ENCODE measurements around the gene ATF6B.
"Not testable (repeated sequence)": the region's sequence is repeated elsewhere in the genome, so short reads cannot be mapped to it uniquely, and the experiment has no call there.

The ATF6B gene

DNA sequence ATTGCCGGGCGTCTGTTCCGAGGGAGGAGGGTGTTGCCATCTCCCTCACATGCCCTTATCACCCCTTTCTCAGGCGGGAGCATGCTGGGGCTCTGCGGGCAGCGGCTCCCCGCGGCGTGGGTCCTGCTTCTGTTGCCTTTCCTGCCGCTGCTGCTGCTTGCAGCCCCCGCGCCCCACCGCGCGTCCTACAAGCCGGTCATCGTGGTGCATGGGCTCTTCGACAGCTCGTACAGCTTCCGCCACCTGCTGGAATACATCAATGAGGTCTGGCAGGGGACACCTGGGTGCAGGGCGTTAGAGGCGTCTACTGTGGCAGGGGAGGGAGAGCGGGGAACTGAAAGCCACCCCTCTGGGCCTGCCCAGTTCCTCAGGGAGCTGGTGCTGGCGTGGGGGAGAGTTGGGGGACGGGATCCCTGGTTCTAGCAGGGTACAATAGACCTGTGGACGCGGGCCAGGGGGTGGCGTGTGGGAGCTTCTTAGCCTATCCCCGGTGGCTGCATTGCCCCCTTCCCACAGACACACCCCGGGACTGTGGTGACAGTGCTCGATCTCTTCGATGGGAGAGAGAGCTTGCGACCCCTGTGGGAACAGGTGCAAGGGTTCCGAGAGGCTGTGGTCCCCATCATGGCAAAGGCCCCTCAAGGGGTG is 26.6 kb upstream of the ATF6B start:
- peak; percentile 73 for DNase-seq (ENCODE audit: low read depth)

DNA sequence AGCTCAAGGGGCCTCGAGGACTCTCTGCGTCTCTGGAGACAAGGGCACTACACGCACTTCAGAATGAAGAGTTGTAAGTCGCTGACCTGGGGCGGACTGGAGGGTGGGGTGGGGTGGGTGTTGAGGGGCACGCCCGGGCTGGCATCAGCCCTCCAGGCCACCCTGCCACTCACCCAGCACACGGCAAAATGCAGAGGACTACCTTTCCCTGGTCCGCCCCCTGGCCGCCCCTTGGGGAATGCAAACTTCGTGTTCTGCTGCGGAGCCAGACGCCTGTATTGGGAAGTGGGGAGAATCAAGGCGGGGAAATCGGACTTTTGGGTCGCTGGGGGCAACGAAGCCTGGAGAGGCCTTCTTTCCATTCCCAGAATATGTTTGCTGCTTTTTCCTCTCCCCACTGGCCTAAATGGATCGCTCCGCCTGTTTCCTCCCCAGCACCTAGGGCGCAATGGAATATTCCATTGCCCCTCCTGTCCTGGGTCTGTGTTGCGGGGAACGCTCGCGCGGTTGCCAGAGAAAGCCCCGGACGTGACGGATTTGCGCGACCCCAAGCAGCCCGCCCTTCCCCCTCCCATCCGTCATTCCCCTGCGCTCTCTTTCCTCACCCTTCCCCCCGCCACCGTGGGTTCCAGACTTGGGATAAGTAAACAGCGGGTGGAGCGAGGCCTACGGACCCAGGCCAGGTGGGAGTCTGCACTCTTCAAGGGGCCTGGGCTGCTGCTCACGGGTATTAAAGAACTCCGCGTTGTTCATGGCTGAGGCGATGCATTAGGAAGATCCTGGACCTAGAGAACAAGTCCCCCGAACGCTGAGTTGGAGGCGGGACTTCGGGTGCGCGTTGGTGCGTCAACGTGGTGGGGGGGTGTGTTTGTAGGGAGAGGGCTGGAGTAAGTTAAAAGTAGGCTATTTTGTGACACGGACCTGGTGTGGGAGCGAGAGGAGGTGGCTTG is 25.8 kb upstream of the ATF6B start, which contains the start of gene PPT2:
TSS of gene PPT2 (plus strand) at position 578 of the 950 bp plus-strand sequence. CDS start 454 bp downstream, outside the sequence.
- peak; percentile 97 for DNase-seq (ENCODE audit: low read depth)

DNA sequence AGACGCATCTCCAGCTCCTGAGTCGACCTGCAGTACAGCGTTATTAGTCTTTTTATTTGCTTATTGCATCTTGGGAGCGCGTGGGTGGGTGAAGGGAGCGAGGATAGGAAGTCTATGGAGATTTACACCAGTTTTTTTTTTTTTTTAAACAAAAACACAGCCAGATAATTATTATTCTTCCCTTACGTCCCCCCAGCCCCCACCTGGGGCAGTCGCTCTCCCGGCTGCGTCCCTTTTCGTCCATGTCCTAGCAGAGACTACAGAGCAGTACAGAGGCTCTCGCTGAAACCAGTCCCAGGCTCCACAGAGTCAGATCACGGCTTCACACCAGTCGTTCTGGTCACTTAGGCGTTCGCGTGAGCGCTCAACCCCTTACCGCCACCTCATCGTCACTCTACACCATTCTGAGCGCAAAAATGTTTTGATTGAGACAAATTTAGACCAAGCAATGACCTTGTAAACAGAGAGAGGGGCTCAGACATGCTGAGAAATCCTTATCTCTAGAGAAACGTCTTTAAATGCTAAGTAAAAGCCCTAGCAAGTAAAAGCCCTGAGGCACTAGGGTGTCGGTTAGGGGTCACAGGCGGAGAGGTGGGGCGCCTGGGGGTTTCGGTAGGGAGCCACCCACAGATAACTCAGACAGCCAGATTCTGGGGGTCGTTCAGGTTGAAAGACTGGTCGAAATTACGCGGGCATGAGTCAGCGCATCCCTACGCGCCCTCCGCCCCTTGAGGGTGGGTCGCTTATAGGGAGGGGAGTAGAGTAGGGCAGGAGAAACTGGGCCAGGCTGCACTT is 24.9 kb upstream of the ATF6B start:
- peak; percentile 41 for DNase-seq (ENCODE audit: low read depth)

DNA sequence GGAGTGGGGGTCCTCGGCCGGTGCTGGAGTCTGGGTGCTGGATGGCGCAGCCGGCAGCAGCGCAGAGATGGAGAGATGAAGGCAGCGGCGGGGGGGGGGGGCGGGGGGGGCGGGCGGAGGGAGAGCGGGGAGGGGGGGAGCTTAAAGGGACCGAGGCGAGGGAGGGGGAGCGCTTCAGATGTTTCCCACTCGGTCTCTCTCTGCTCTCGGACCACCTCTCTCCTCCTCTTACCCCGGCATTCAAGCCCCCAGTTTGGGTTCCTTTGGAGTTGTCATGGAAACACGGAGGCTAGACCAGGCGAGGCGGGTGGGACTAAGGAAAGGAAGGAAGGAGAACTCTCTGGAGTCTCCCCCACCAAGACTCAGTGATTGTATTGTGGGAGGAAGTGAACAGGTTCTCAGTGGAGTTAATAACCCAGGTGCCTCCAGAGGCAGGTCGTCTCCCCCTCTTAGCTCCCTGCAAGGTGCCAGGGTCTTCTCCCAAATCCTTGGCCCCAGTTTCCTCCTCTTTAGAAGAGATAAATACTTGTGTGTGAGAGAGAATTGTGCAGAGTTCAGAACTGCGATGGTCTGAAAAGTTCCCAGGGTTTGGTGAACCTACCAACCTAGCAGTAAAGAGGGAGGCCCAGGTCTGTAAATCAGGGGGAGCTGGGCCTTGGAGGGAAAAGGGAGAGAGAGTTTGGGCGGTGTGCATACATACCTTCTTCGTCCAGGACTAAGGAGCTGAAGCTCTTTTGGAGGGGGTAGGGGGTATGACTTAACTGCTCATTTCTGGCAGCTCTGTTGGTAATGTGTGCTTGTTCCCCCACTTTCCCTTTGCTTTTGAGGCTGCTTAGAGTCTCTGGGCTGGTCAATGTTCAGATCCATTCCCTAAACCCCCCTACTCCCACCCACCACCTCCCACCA is 24.1 kb upstream of the ATF6B start, which contains the start of gene PRRT1:
TSS of gene PRRT1 (minus strand) at position 77 of the 906 bp plus-strand sequence. CDS start 112 bp downstream, outside the sequence.
- no peak for DNase-seq (ENCODE audit: low read depth)

DNA sequence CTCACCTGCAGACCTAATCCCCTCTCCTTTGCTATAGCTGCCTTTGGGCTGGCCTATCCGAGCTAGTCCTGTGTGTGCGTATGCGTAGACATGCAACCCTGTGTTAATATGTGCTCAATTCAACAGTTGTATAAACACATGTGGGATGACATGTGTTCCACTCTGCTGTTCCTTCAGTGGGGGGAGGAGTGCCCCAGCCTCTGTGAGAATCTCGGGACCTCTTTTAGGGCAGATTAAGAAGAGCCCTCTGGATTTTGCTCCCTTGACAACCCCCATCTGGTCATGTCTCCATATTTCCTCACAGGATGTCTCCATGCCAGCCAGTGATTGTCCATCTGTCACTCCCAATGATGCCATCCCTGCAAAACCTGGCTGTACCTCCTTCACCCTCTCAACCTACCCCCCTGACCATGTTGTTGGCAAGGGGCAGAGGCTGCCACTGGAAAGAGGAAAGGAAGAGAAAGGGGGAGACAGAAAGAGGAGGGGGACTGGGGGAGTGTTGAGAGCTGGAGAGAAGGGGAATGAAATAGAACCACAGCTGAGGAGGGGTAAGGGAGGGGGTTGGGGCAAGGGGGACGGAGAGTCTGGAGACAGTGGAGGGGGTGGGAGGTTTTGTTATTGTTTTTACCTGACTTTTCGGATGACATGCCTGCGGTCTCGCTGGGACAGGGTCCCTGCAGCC is 23.3 kb upstream of the ATF6B start:
- no peak for DNase-seq (ENCODE audit: low read depth)

DNA sequence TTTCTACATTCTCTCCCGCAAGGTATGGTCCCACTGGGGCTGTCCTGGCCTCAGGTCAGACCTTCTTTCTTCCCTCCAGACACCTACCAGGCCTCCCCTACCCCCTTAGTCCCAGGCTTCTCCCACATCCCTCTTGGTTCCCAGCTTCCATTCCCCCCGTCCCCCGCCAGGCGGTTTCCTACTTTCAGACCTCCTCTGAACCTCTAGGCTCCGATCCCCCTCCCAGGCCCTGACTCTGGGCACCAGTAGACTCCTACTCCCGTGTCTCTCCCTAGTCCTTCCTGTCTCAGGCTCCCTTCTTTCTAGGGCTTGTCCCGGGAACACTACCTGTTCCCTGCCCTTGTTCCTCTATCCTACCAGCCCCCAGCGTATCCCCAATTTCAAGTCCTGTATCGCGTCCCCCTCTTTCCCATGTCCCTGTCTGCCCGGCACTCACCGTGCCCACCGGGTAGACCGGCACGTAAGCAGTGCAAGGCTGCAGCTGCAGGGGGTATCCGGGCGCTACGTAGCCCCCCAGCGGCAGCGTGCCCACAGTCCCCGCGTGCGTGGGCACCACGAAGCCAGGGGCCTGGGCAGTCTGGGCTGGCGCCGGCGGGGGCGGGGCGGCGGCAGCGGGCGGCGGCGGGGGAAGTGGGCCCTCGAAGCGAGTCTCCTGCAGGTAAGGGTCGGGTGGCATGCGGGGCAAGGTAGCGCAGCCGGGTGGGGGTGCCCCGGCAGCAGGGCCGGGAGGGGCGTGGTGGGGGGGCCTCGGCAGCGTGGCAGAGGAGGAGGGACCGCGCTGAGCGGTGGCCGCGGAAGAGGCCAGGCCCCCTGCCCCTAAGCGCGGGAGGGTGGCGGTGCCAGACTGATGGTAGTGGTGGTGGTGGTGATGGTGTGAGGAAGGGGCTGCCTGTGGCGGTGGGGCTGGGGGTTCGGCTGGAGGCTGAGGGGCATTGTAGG is 22.2 kb upstream of the ATF6B start:
- no peak for DNase-seq (ENCODE audit: low read depth)

DNA sequence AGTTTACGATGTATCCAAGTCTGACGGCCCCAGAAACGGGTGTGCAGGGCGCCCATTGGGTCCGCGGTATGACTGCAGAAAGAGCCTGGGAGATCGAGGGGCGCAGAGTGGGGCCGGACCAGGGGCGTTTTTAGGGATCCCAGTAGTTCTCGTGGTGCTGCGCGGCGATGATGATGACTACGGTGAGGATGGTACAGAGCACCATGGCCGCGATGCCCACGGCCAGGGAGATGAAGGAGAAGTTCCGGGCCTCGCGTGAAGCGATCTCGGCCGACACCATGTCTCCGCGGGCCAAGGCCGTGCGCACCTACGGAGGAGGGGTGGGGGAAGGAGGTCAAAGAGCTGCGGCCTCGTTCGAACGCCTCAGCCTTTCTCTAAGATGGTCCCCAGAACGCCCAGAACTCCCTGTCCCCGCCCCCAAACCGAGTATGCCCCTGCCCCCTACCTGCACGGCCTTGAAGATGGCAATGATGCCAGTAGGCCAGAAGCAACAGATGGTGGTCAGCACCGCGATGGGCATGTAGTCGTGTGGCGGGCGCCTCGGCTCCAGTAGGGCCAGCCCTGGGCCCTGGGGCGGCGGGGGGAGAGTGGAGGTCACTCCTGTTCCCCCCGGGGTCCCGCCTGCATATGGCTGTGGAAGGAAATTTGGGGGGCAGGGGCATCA is 21.2 kb upstream of the ATF6B start:
- no peak for DNase-seq (ENCODE audit: low read depth)

DNA sequence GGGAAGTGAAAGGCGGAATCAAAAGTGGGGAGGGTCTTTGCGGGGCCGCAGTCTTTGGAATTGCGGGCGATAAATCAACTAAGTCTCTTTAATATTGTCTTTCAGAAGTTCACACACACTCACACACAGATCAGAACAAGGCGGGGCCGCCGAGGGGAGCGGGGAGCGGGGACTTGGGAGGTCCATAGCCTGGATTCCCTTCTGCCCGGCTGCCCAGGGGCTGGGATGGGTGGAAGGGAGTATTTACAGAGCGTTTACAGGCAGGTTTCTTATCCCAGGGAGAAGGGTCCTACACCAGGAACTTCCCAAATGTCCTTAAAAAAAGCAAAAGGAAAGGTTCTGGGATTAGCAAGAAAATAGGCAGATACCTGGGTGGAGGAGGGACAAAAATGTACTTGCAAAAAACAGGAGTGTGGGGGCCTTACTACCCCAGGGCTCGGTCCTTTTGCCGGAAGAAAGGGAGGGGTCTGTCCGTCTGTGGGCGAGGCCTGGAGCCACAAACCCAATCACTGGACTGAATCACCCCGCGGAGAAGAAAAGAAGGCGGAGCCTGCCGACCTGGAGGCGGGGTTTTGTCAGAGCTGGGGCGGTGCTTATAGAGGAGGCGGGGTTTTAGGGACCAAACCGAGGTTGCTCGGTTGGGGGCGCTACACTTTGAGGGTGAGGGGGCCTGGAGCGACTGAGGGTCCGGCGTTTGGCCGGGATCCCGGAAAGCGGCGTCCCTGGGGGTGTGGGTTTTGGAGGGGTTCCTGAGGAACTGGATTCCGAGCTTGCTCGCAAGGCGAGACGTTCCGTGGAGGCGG is 20.4 kb upstream of the ATF6B start:
- DNase-seq (ENCODE audit: low read depth), result peak; percentile 52

DNA sequence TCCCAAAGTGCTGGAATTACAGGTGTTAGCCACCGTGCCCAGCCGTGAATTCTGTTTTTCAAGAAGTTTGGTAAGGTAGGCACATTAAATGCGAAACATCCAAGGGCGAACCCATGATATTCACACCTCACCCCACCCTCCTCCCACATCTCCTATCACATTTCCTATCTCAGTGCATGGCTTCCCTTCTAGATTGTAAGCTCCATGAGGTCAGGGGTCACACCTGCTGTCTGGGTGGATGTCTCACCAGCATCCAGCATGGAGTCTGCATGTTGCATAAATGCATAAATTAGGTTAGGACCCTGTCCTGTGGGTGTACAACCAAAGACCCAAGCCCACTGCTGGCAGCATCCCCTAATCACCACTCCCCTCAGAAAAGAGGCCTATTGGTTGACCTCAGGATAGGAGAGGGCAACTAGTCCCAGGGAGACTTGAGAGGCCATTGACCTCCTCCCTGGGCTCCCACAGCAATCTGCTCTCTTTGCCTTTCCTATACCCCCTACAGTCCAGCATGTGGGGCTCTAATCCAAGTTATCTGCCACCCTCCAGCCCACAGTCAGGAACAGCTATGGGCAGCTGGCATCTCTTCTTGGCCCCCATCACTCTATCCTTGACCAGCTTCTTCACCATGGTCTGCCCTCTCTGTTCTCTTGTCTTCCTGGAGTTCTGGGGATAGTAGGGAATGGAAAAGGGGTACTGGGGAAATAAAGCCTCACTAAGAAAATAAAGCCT is 19.5 kb upstream of the ATF6B start:
- no peak for DNase-seq (ENCODE audit: low read depth)

DNA sequence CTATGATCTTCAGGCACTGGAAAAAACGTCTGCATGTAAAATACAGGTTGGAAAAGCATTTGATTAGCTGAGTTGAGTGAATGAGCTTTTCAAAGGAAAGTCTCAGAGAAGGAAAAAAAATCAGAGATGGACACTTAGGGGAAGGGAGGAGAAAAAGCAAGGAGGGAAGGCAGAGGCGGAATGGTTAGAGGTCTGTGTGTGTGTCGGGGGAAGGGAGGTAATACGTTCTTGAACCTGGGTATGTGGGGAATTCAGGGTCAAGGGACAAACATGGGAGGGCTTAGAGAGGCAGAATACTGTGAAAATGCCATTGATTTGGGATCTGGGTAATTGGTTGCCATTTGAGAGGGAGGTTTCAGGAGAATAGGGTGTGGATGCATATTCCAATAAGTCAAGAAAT is 18.6 kb upstream of the ATF6B start:
- DNase-seq (ENCODE audit: low read depth), result no peak

DNA sequence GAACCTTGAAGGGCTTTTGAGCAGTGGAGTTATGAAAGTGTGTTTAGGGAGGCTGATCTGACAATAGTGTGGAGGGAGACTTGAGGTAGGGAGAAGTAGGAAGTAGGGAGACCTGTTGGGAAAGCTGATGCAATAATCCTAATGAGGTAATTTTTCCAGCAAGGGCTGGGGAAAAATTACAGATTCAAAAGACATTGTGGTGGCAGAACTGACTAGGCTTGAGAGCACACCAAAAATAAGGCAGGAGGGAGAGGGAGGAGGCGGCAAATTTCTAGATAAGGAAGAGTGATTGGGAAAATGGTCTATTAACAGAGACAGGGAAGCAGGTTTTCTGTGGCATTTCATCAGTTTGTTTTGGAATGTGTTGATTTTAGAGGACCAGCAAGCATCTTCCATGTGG is 18.2 kb upstream of the ATF6B start:
- DNase-seq (ENCODE audit: low read depth), result no peak

DNA sequence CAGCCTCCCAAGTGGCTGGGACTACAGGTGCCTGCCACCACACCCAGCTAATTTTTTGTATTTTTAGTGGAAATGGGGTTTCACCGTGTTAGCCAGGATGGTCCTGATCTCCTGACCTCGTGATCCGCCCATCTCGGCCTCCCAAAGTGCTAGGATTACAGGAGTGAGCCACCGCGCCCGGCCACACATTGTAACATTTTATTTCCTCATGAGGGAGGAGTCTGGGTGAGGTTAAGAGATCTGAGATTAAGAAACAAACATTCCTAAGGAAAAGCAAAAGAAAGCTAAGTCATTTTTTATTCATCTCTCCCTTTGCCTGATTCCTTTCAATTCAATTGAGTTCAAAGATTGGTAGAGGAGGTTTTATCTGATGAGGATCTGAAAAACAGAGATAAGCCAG is 16.2 kb upstream of the ATF6B start:
- not testable (repeated sequence) for DNase-seq (ENCODE audit: low read depth)

DNA sequence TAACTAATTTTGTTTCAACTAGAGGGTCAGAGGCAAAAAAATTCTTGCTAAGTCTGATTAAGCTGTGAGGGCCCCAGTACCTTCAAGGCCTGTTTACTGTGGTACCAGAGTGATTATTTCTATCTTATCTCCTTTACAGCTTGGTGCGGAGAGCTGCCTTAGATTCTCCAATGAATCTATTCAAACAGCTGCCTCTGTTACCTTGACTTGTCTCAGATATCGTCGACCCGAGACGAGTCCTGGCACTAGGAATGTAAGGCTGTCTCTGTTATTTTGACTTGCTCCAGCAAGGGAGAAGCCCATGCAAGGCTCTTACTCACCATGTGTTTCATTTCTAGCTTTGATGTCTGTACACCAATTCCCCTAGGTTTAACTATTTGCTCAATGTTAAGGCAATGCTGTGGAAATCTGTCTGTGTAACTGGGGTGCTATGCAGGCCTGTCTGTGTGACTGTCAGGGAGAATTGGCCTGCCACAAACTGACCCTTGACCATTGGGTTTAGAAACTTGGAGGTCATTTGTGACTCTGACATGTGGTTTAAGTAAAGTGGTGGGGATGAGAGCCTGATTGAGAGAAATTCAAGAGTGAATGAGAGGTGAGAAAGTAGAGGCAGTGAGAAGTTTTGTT is 12.5 kb upstream of the ATF6B start:
- DNase-seq (ENCODE audit: low read depth), result no peak

DNA sequence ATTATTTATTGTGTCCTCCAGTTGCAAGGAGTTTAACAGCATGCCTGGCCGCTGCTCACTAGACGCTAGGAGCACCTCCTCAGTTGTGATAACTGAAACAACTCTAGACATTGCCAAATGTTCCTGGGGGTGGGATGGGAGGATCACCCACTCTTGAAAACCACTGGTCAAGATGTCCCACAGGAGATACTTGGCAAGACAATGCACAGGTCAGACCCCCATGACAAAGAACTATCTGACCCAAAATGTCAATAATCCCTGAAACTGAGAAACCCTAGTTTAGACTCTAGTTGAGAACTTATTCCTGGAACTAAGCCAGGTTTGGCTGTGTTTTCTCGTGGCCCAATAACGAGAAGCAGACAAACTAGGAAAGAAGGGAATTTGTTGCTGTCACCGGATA is 11.5 kb upstream of the ATF6B start:
- no peak for DNase-seq (ENCODE audit: low read depth)

DNA sequence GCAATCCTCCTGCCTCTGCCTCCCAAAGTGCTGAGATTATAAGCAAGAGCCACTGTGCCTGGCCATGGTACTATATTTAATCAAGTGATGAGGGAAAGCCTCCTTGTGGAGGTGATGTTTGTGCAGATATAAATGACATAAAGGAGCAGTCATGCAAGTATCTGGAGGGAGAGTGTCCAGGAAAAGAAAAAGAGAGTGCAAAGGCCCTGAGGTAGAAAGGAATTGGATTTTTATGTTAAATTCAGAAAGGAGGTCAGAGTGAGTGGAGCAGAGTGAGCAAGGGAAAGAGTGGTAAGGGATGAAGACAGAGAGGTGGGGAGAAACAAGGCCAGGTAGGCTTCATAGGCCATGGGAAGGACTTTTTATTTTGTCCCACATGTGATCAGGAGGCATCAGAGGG is 9.4 kb upstream of the ATF6B start:
- no peak for DNase-seq (ENCODE audit: low read depth)

DNA sequence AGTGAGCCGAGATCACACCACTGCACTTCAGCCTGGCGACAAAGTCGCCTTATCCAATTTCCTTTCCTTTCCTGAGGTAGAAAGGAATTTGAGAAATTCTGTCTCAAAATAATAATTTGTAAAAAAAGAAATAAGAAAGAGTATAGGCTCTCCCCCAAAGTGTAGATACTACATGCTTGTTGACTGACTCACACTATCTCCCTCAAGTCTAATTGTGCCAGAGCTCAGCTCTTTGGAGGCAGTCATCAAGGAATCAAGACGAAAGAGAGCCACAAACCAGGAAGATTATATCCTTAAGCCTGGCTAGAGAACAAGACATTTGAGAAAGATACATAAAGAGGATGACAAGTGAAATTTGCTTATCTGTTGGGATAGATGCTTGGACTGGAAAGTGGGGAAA is 5.7 kb upstream of the ATF6B start:
- DNase-seq (ENCODE audit: low read depth), result peak; percentile 55

DNA sequence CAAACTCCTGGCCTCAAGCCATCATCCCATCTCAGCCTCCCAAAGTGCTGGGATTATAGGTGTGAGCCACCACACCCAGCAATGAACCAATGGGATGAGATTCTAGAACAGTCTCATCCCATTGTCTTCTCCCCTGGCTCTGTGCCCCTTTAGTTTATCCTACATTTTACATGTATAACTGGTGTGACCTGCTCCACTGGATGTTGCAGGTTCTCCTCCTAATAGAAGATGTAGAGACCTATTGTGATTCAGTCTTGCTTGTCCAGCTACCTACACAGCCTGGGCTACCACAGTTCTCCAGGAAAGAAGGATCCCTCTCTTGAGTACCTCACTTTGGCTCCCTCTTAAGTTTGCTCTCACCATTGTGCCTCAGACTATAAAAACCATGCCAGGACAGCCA is 4.1 kb upstream of the ATF6B start:
- DNase-seq (ENCODE audit: low read depth), result no peak

All from iris pigment epithelial cell (primary cell).